GM23338 (cell line): ENCODE data around the gene SLC22A16. TPM values are rescaled to one million over a fixed set of nuclear protein-coding genes. Genes with fewer than 3 reads are reported as not detected.
A peak's percentile ranks its signal among the peaks of the same experiment; 100 is the strongest.

ENCODE experiments used
- ATAC-seq: fragments of 200-7000 bp; cut with Tn5 transposase; 3 replicates; pipeline ENCODE4 v1.9.1; 2020
- DNase-seq: peaks from one replicate; pipeline ENCODE4 v3.0.0-alpha.2; 2015; ENCODE audit warnings: low spot score
- H2AFZ ChIP-seq: fragments of 200-600 bp; sonication (generic); 2 replicates; pipeline ENCODE4 v1.8.0; 2016; ENCODE audit warnings: antibody characterized with exemption, mild to moderate bottlenecking, moderate library complexity
- H3F3A ChIP-seq: fragments of 200-600 bp; sonication (generic); replicated peaks from 2 replicates; pipeline ENCODE4 v1.8.0; 2017; ENCODE audit warnings: antibody characterized with exemption, mixed run types, low read depth
- H3K27ac ChIP-seq: fragments of 200-600 bp; sonication (generic); 2 replicates; pipeline ENCODE4 v1.6.1; 2016; ENCODE audit warnings: low read depth
- H3K27me3 ChIP-seq: fragments of 200-600 bp; sonication (generic); 2 replicates; pipeline ENCODE4 v1.8.0; 2016; ENCODE audit warnings: mild to moderate bottlenecking, mixed run types, moderate library complexity; ENCODE audit not compliant: insufficient read depth
- H3K36me3 ChIP-seq: fragments of 200-600 bp; sonication (generic); 2 replicates; pipeline ENCODE4 v1.8.0; 2016; ENCODE audit warnings: mild to moderate bottlenecking; ENCODE audit not compliant: insufficient read depth
- H3K4me1 ChIP-seq: fragments of 200-600 bp; sonication (generic); 2 replicates; pipeline ENCODE4 v1.8.0; 2016; ENCODE audit warnings: mild to moderate bottlenecking, moderate library complexity; ENCODE audit not compliant: insufficient read depth
- H3K4me2 ChIP-seq: fragments of 200-600 bp; sonication (generic); 2 replicates; pipeline ENCODE4 v1.7.1; 2017; ENCODE audit warnings: mixed run types
- H3K4me3 ChIP-seq: fragments of 200-600 bp; sonication (generic); 2 replicates; pipeline ENCODE4 v1.6.1; 2016; ENCODE audit warnings: mixed run types
- H3K79me2 ChIP-seq: fragments of 200-600 bp; sonication (generic); replicated peaks from 2 replicates; pipeline ENCODE4 v1.8.0; 2017; ENCODE audit warnings: mild to moderate bottlenecking; ENCODE audit not compliant: insufficient read depth
- H3K9me2 ChIP-seq: fragments of 200-600 bp; sonication (generic); 2 replicates; pipeline ENCODE4 v1.8.0; 2017; ENCODE audit not compliant: insufficient read depth
- H4K20me1 ChIP-seq: fragments of 200-600 bp; sonication (generic); replicated peaks from 2 replicates; pipeline ENCODE4 v1.8.0; 2017; ENCODE audit warnings: mild to moderate bottlenecking; ENCODE audit not compliant: insufficient read depth
- H3K27ac Mint-ChIP-seq: 2 replicates; pipeline ENCODE4 v1.8.0; 2020; ENCODE audit warnings: inconsistent platforms, mild to moderate bottlenecking, moderate library complexity, mixed read lengths
- H3K27me3 Mint-ChIP-seq: 3 replicates; pipeline ENCODE4 v1.8.0; 2022; ENCODE audit warnings: low read depth, mild to moderate bottlenecking, moderate library complexity, mixed read lengths, inconsistent platforms; ENCODE audit not compliant: insufficient read depth, poor library complexity
- H3K36me3 Mint-ChIP-seq: 3 replicates; pipeline ENCODE4 v1.8.0; 2021; ENCODE audit warnings: low read depth, mild to moderate bottlenecking, inconsistent platforms, moderate library complexity, mixed read lengths
- H3K4me1 Mint-ChIP-seq: 3 replicates; pipeline ENCODE4 v1.8.0; 2020; ENCODE audit warnings: mild to moderate bottlenecking, inconsistent platforms, mixed read lengths
- H3K4me3 Mint-ChIP-seq: 3 replicates; pipeline ENCODE4 v1.8.0; 2021; ENCODE audit warnings: moderate library complexity, mild to moderate bottlenecking, inconsistent platforms, mixed read lengths
- H3K9me3 Mint-ChIP-seq: 3 replicates; pipeline ENCODE4 v1.8.0; 2020; ENCODE audit warnings: moderate library complexity, mild to moderate bottlenecking, inconsistent platforms, mixed read lengths
- CREB1 ChIP-seq: fragments of 250-450 bp; sonication (Bioruptor Pico); IDR thresholded peaks from 2 replicates; pipeline ENCODE4 v1.5.0; 2020; ENCODE audit warnings: low read depth, mild to moderate bottlenecking, moderate library complexity
- EZH2 ChIP-seq: fragments of 200-600 bp; sonication (generic); IDR thresholded peaks from one replicate; pipeline ENCODE4 v1.8.0; 2017; ENCODE audit warnings: antibody characterized with exemption, mild to moderate bottlenecking, low read depth; ENCODE audit not compliant: unreplicated experiment
- POLR2AphosphoS5 ChIP-seq: IDR thresholded peaks from 2 replicates; pipeline ENCODE4 v1.6.1; 2016; ENCODE audit warnings: antibody characterized with exemption, low read depth
- ZNF114 ChIP-seq: fragments of 250-450 bp; sonication (Bioruptor Pico); IDR thresholded peaks from 2 replicates; pipeline ENCODE4 v1.5.0; 2020; ENCODE audit warnings: mild to moderate bottlenecking, moderate library complexity
- polyA plus RNA-seq: library from polyadenylated mRNA; unstranded; fragments of >200 nt; fragmentation: Nextera tagmentation; extraction: Ambion mirVana; gene quantifications from 2 replicates; pipeline ENCODE4 v1.2.1, GENCODE V29; 2016
- total RNA-seq: library from RNA; depleted of rRNA; stranded (reverse); fragments of >200 nt; shearing (Covaris generic); gene quantifications from 2 replicates; pipeline ENCODE4 v1.2.3, GENCODE V29; 2014
- TF ChIP-seq, protein P1 (sequence below), 2 experiments: fragments of 200-600 bp in 1 of 2; sonication (generic) in 1 of 2; conservative IDR thresholded peaks; 2 replicates each; pipeline versions ENCODE4 v1.5.1 to v1.6.1; 2016 to 2017; ENCODE audit warnings: antibody characterized with exemption in 2 of 2, low read depth in 2 of 2, mild to moderate bottlenecking in 2 of 2, moderate library complexity in 1 of 2
- TF ChIP-seq, protein P2 (sequence below): fragments of 250-450 bp; sonication (Bioruptor Pico); IDR thresholded peaks from 2 replicates; pipeline ENCODE4 v1.5.0; 2020; ENCODE audit warnings: mild to moderate bottlenecking, moderate library complexity
- TF ChIP-seq, protein P3 (sequence below): IDR thresholded peaks from one replicate; pipeline ENCODE4 v1.6.1; 2018; ENCODE audit warnings: antibody characterized with exemption; ENCODE audit not compliant: unreplicated experiment

SLC22A16 gene
- total and polyA plus RNA-seq, 2 experiments from 2014 or later = 0.37 to 0.42 TPM

DNA sequence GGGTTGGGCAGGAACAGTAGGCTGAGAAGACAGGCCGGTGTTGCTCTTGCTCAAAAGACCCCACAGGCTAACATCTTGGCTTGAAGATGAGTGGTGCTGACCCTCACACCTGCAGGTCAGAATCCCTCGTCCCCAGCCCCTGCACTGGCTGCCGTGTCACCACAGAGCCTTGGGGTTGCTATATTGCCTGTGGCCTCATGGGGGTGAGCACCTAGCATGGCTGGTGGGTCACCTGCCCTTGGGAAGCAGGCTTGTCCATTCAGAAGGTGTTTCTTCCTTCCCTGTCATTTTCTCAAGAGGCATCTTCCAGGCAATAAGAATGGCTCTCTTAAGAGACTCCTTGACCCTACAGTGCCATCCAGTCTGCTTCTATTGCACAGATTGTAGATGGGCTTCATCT, 7.7 kb downstream of the SLC22A16 start:
- Histone ChIP-seq H3F3A (no peaks in the 10 kb centered on the region), H4K20me1 (no peaks in the 10 kb centered on the region), H3K9me2 (0 out of 2 replicates have a peak, but pooled peaks cover 4% of the 10 kb centered on the region), H3K36me3 (no peaks in the 10 kb centered on the region), H3K27me3 (no peaks in the 10 kb centered on the region), H3K4me2 (no peak overlapping the region), H3K4me3 (no peak overlapping the region), H3K4me1 (no peaks in the 10 kb centered on the region), H3K79me2 (no peaks in the 10 kb centered on the region), H2AFZ (0 out of 2 replicates have a peak overlapping the region, but pooled peaks have one; percentile 56), H3K27ac (no peak overlapping the region)
- peak; percentile 82 for ATAC-seq
- TF ChIP-seq, protein P1, sequence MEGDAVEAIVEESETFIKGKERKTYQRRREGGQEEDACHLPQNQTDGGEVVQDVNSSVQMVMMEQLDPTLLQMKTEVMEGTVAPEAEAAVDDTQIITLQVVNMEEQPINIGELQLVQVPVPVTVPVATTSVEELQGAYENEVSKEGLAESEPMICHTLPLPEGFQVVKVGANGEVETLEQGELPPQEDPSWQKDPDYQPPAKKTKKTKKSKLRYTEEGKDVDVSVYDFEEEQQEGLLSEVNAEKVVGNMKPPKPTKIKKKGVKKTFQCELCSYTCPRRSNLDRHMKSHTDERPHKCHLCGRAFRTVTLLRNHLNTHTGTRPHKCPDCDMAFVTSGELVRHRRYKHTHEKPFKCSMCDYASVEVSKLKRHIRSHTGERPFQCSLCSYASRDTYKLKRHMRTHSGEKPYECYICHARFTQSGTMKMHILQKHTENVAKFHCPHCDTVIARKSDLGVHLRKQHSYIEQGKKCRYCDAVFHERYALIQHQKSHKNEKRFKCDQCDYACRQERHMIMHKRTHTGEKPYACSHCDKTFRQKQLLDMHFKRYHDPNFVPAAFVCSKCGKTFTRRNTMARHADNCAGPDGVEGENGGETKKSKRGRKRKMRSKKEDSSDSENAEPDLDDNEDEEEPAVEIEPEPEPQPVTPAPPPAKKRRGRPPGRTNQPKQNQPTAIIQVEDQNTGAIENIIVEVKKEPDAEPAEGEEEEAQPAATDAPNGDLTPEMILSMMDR (conservative IDR thresholded peaks at IDR 0.05; ENCODE audit: low read depth in 2 of 2) = peak; percentile 11 to 25; a peak in 2 of 4 replicates
- TF ChIP-seq CREB1 (CRISPR knock-in tag) = no peak
- TF ChIP-seq, protein P2, sequence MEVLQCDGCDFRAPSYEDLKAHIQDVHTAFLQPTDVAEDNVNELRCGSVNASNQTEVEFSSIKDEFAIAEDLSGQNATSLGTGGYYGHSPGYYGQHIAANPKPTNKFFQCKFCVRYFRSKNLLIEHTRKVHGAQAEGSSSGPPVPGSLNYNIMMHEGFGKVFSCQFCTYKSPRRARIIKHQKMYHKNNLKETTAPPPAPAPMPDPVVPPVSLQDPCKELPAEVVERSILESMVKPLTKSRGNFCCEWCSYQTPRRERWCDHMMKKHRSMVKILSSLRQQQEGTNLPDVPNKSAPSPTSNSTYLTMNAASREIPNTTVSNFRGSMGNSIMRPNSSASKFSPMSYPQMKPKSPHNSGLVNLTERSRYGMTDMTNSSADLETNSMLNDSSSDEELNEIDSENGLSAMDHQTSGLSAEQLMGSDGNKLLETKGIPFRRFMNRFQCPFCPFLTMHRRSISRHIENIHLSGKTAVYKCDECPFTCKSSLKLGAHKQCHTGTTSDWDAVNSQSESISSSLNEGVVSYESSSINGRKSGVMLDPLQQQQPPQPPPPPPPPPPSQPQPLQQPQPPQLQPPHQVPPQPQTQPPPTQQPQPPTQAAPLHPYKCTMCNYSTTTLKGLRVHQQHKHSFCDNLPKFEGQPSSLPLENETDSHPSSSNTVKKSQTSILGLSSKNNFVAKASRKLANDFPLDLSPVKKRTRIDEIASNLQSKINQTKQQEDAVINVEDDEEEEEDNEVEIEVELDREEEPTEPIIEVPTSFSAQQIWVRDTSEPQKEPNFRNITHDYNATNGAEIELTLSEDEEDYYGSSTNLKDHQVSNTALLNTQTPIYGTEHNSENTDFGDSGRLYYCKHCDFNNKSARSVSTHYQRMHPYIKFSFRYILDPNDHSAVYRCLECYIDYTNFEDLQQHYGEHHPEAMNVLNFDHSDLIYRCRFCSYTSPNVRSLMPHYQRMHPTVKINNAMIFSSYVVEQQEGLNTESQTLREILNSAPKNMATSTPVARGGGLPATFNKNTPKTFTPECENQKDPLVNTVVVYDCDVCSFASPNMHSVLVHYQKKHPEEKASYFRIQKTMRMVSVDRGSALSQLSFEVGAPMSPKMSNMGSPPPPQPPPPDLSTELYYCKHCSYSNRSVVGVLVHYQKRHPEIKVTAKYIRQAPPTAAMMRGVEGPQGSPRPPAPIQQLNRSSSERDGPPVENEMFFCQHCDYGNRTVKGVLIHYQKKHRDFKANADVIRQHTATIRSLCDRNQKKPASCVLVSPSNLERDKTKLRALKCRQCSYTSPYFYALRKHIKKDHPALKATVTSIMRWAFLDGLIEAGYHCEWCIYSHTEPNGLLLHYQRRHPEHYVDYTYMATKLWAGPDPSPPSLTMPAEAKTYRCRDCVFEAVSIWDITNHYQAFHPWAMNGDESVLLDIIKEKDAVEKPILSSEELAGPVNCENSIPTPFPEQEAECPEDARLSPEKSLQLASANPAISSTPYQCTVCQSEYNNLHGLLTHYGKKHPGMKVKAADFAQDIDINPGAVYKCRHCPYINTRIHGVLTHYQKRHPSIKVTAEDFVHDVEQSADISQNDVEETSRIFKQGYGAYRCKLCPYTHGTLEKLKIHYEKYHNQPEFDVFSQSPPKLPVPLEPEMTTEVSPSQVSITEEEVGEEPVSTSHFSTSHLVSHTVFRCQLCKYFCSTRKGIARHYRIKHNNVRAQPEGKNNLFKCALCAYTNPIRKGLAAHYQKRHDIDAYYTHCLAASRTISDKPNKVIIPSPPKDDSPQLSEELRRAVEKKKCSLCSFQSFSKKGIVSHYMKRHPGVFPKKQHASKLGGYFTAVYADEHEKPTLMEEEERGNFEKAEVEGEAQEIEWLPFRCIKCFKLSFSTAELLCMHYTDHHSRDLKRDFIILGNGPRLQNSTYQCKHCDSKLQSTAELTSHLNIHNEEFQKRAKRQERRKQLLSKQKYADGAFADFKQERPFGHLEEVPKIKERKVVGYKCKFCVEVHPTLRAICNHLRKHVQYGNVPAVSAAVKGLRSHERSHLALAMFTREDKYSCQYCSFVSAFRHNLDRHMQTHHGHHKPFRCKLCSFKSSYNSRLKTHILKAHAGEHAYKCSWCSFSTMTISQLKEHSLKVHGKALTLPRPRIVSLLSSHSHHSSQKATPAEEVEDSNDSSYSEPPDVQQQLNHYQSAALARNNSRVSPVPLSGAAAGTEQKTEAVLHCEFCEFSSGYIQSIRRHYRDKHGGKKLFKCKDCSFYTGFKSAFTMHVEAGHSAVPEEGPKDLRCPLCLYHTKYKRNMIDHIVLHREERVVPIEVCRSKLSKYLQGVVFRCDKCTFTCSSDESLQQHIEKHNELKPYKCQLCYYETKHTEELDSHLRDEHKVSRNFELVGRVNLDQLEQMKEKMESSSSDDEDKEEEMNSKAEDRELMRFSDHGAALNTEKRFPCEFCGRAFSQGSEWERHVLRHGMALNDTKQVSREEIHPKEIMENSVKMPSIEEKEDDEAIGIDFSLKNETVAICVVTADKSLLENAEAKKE (CRISPR knock-in tag) = no peak
- TF ChIP-seq EZH2 = no peak
- no peak for TF ChIP-seq ZNF114 (CRISPR knock-in tag)
- no peak for TF ChIP-seq POLR2AphosphoS5
- TF ChIP-seq, protein P3, sequence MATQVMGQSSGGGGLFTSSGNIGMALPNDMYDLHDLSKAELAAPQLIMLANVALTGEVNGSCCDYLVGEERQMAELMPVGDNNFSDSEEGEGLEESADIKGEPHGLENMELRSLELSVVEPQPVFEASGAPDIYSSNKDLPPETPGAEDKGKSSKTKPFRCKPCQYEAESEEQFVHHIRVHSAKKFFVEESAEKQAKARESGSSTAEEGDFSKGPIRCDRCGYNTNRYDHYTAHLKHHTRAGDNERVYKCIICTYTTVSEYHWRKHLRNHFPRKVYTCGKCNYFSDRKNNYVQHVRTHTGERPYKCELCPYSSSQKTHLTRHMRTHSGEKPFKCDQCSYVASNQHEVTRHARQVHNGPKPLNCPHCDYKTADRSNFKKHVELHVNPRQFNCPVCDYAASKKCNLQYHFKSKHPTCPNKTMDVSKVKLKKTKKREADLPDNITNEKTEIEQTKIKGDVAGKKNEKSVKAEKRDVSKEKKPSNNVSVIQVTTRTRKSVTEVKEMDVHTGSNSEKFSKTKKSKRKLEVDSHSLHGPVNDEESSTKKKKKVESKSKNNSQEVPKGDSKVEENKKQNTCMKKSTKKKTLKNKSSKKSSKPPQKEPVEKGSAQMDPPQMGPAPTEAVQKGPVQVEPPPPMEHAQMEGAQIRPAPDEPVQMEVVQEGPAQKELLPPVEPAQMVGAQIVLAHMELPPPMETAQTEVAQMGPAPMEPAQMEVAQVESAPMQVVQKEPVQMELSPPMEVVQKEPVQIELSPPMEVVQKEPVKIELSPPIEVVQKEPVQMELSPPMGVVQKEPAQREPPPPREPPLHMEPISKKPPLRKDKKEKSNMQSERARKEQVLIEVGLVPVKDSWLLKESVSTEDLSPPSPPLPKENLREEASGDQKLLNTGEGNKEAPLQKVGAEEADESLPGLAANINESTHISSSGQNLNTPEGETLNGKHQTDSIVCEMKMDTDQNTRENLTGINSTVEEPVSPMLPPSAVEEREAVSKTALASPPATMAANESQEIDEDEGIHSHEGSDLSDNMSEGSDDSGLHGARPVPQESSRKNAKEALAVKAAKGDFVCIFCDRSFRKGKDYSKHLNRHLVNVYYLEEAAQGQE = no peak
- Mint-ChIP-seq H3K36me3 (peaks cover 3% of the 10 kb centered on the region; the same call in 1 of the 3 replicates), H3K4me1 (no peaks in the 10 kb centered on the region), H3K27me3 (peaks cover 1% of the 10 kb centered on the region), H3K27ac (no peak overlapping the region), H3K9me3 (peaks cover 4% of the 10 kb centered on the region), H3K4me3 (no peak overlapping the region)
- DNase-seq = peak; percentile 45
